BJ (cell line): ENCODE measurements around the gene PDZRN3. TPM values are rescaled to one million over a fixed set of nuclear protein-coding genes. Genes with fewer than 3 reads are reported as not detected.

ENCODE experiments used
- CTCF ChIA-PET: fragments of 350-600 bp; formaldehyde crosslinking; extraction: SDS; loops from one replicate; lab custom pipeline; 2021; ENCODE audit warnings: antibody characterized with exemption, inconsistent platforms; lab: Yijun Ruan, JAX
- POLR2A ChIA-PET: fragments of 300-600 bp; sonication (Branson Sonifier 250); formaldehyde crosslinking; extraction: SDS; loops from one replicate; lab custom pipeline; 2021; ENCODE audit warnings: antibody characterized with exemption; lab: Charles Lee
- DNase-seq: peaks from one replicate; pipeline ENCODE4 v3.0.0-alpha.2; 2011; ENCODE audit warnings: low read depth
- H3K27me3 ChIP-seq: 2 replicates; pipeline ENCODE4 v1.6.0; 2011; ENCODE audit warnings: low read length; ENCODE audit not compliant: control insufficient read depth, insufficient read depth
- H3K36me3 ChIP-seq: 2 replicates; pipeline ENCODE4 v1.5.1; 2011; ENCODE audit warnings: low read length; ENCODE audit not compliant: control insufficient read depth, insufficient read depth
- H3K4me3 ChIP-seq: 2 replicates; pipeline ENCODE4 v1.5.1; 2011; ENCODE audit warnings: low read depth, mild to moderate bottlenecking, control low read depth, low read length
- CTCF ChIP-seq: IDR thresholded peaks from 2 replicates; pipeline ENCODE4 v1.5.1; 2011; ENCODE audit warnings: low read depth, mild to moderate bottlenecking, control low read depth, inconsistent platforms, low read length, moderate library complexity; ENCODE audit not compliant: insufficient read depth
- polyA plus RNA-seq: library from polyadenylated mRNA; depleted of rRNA; stranded (reverse); fragments of >200 nt; gene quantifications from 2 replicates; pipeline ENCODE4 v1.2.3, GENCODE V29; 2011

PDZRN3 gene
- polyA plus RNA-seq, 1 experiment = 4.9 TPM

GRCh38 chr3:73504239-73504638 is 120.5 kb downstream of the PDZRN3 start:
- POLR2A ChIA-PET = no interaction called here

DNA sequence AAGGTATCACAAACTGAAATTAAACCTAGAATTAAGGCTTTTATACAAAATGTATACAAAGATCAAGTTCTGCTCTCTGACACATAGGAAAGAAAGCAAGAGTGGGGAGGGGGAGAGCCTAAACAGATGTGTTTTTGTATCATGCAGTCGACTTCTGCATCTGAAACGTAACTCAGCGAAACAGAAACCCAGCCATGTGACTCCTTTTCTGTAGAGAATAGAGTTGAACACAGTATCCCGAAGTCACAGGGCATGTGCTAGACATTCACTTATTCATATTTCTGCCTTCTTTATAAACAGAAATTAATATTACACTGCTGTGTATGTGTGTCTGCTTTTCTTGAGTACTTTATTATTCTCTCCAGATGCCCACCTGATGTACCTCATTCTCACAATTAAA is 121.0 kb downstream of the PDZRN3 start:
- Histone ChIP-seq H3K4me3 (no peak overlapping the region), H3K27me3 (no peaks in the 10 kb centered on the region), H3K36me3 (peaks cover 2% of the 10 kb centered on the region; the same call in 1 of the 2 replicates)
- POLR2A ChIA-PET = no interaction called here
- DNase-seq = no peak
- CTCF ChIA-PET = interaction anchor here (0.6 to 5.5 kb wide), 12 partner anchors 8 to 1122 kb away, joined by 3 to 57 read pairs (median 4); partner anchors contain the start of gene PDZRN3
- TF ChIP-seq CTCF = no peak

More at GRCh38 chr3:73504239-73504638, 120.5 kb downstream of the PDZRN3 start:
- TF ChIP-seq CTCF = no peak
- CTCF ChIA-PET = interaction anchor here (0.9 to 5.5 kb wide), 2 partner anchors 43 to 119 kb away, joined by 3 to 55 read pairs; partner anchors contain the start of gene PDZRN3
- no peak for DNase-seq
- Histone ChIP-seq H3K4me3 (no peak overlapping the region), H3K36me3 (no peaks in the 10 kb centered on the region), H3K27me3 (no peaks in the 10 kb centered on the region)

DNA sequence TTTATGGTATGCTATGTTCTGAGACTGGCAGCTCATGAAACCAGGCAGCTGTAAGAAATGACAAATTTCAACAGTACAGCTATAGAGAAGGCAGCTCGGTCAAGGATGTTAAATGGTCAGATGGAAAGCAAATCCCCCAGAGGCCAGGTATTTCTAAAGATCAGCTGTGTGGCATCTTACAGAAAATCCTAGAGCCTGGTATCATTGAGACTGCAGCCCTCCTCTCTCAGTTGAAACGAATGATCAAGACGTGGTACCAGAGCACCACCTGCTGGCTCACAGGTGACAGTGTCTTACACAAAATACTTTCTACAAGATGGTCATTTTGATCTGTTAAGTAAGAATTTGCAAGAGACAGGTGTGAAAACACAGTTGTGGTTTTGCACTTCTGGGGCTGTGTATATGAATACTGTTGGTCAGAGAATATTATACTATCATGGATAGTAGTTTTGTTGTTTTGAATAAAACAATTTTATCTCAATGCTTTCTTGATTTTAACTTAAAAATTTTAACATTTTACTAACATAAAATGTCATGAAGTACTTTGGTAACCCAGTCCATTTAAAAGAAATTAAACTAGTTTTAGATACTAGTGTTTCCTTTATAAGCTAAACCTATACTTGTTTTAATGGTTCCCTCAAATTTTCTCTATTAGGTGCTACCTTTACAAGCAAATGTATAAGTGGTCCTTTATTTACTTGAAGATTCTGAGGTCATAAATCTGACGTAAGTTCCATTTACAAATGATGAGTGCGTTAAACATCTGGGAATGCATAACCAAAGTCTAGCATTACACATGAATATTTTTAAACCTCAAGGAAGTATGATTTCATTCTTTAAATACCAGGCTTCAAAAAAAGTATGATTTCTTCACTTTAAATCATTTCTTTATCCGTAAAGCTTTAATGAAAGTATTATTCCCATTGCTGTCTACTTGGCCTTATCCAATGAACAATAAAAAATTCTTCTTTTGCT is 121.8 kb downstream of the PDZRN3 start:
- no peak overlapping the region for H3K4me3 ChIP-seq
- H3K36me3 ChIP-seq = peaks cover 2% of the 10 kb centered on the region; the same call in 1 of the 2 replicates
- CTCF ChIA-PET = interaction anchor here (0.6 to 4.8 kb wide), 38 partner anchors 9 to 1122 kb away, joined by 3 to 57 read pairs (median 4); partner anchors contain the start of gene PDZRN3
- DNase-seq = peak; percentile 83
- POLR2A ChIA-PET = interaction anchor here (0.6 kb wide), 1 partner anchor 135 kb away, joined by 4 read pairs; no protein-coding TSS in a partner anchor
- H3K27me3 ChIP-seq = no peaks in the 10 kb centered on the region
- TF ChIP-seq CTCF = peak; percentile 82

DNA sequence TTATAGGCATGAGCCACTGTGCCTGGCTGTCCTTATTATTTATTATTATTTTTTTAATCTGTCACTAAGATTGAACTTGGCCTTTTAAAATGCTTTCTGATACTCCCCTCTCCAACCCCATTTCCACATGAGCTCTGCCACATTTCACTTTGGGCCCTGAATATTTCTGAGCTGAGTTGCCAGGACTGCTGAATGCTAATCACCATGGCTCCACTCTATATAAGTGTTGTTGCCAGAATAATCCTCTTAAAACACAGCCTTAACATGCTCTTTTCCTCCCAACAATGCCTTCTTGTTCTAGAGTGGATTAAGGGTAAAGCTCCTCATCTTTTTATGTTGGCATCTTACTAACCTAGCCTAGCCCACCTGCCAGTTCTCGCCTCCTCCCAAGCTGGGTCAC is 124.4 kb downstream of the PDZRN3 start:
- no peak for DNase-seq
- CTCF ChIA-PET = interaction anchor here (0.7 to 4.8 kb wide), 12 partner anchors 9 to 414 kb away, joined by 3 to 57 read pairs (median 4); no protein-coding TSS in a partner anchor

More for the DNA sequence above, 124.4 kb downstream of the PDZRN3 start:
- Histone ChIP-seq H3K27me3 (no peaks in the 10 kb centered on the region), H3K36me3 (peaks cover 2% of the 10 kb centered on the region; the same call in 1 of the 2 replicates), H3K4me3 (no peak overlapping the region)
- POLR2A ChIA-PET = interaction anchor here (0.5 to 0.6 kb wide), 2 partner anchors 101 to 350 kb away, joined by 3 read pairs; no protein-coding TSS in a partner anchor
- no peak for TF ChIP-seq CTCF
